Activated T-helper 1 cell treated with Interleukin-2 at 50 U/mL for 16 hours (primary cell): ENCODE data around the gene DNAJC11.
"Not testable (repeated sequence)": the region's sequence is repeated elsewhere in the genome, so short reads cannot be mapped to it uniquely, and the experiment has no call there.

ENCODE experiments used
- DNase-seq: peaks from one replicate; pipeline ENCODE4 v3.0.0-alpha.2; 2020; ENCODE audit warnings: low read depth

The DNAJC11 gene

GRCh38 chr1:6653436-6654290, 48.0 kb downstream of the DNAJC11 start:
- DNase-seq = no peak

GRCh38 chr1:6652986-6653385, 48.6 kb downstream of the DNAJC11 start:
- DNase-seq = no peak

GRCh38 chr1:6651909-6652308, 49.7 kb downstream of the DNAJC11 start:
- no peak for DNase-seq

GRCh38 chr1:6648556-6648955, 53.1 kb downstream of the DNAJC11 start:
- DNase-seq = no peak

GRCh38 chr1:6646499-6647148, 55.0 kb downstream of the DNAJC11 start:
- DNase-seq = no peak

GRCh38 chr1:6645018-6645417, 56.6 kb downstream of the DNAJC11 start:
- no peak for DNase-seq

- DNase-seq = not testable (repeated sequence)
Observed at GRCh38 chr1:6640867-6641266, 60.7 kb downstream of the DNAJC11 start.

- no peak for DNase-seq
Observed at GRCh38 chr1:6638226-6638625, 63.4 kb downstream of the DNAJC11 start.

GRCh38 chr1:6637770-6638169, 63.8 kb downstream of the DNAJC11 start:
- DNase-seq = no peak

- not testable (repeated sequence) for DNase-seq
Observed at GRCh38 chr1:6636778-6637177, 64.8 kb downstream of the DNAJC11 start.

GRCh38 chr1:6635910-6636760, 65.5 kb downstream of the DNAJC11 start:
- no peak for DNase-seq

- DNase-seq = no peak
Observed at GRCh38 chr1:6635161-6635909, 66.3 kb downstream of the DNAJC11 start.

GRCh38 chr1:6634371-6635052, 67.1 kb downstream of the DNAJC11 start:
- DNase-seq = peak; percentile 15

GRCh38 chr1:6632588-6633514, 68.8 kb downstream of the DNAJC11 start:
- DNase-seq = no peak

- DNase-seq = no peak
Observed at GRCh38 chr1:6631058-6631457, 70.6 kb downstream of the DNAJC11 start.

GRCh38 chr1:6630027-6630426, 71.6 kb downstream of the DNAJC11 start:
- DNase-seq = no peak

- DNase-seq = no peak
Observed at GRCh38 chr1:6628971-6629479, 72.6 kb downstream of the DNAJC11 start.

GRCh38 chr1:6627841-6628545, 73.6 kb downstream of the DNAJC11 start:
- DNase-seq = no peak

- DNase-seq = no peak
Observed at GRCh38 chr1:6627031-6627430, 74.6 kb downstream of the DNAJC11 start.
